Posterior vena cava (tissue), 2 donors: ENCODE data around the gene IBA57. TPM values are rescaled to one million over a fixed set of nuclear protein-coding genes. Genes with fewer than 3 reads are reported as not detected.

Source experiments
- DNase-seq: peaks from one replicate; pipeline ENCODE4 v3.0.0-alpha.2; 2020; ENCODE audit warnings: low spot score
- intact Hi-C, 2 donors: fragments of 100-400 bp; cut with DNase I; formaldehyde crosslinking; loops; one replicate each; pipeline versions ENCODE4 v1.14.1 to v1.14.2; 2022 to 2023
- total RNA-seq, 2 donors: library from RNA; stranded (reverse); fragmentation: NEBNext Ultra II Directional; extraction: Animal tissue kit (Norgen Biotek cat#: 25700); gene quantifications; one replicate each; pipeline ENCODE4 v1.2.1, GENCODE V29; 2021
- donor health status: DM: yes; HTN: yes; CAD: no.
- donor health status: DM: yes; HTN: yes; CAD: no.

Gene IBA57
- total RNA-seq, 2 donors from 2014 or later = 7.4 to 7.8 TPM

DNA sequence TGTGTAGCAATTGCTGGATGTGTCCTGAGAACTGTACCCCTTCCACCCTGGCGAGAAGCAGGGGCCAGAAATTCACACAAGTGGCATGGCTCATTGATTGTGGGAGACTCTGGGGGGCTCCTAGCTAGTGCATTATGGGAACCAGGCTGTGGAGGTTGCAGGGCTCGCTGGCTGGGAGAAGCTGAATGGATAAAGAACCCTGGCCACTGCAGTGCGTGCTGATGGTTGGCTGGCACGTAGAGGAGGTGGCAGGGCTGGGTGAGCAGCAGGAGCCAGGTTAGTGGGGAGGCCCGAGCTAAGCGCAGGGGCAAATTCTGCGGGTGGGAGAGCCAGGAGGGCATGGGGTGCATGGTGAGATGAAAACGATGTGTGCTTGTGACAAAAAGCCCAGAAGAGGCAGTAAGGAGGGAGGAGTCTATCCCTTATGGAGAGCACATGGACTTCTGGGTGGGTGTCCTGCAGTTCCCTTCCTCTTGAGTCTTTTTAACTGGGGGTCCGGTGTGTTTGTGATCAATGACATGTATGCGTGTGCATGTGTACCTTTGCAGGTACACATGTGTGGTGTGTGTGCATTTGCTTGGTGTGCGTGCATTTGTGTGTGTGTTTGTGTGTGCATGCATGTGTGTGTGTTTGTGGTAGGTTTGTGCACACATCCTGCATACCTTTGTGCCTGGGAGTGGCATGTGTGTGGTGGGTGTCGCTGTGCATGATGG, 22.0 kb upstream of the IBA57 start:
- peak; percentile 61 for DNase-seq
- intact Hi-C loops = no loop called here

DNA sequence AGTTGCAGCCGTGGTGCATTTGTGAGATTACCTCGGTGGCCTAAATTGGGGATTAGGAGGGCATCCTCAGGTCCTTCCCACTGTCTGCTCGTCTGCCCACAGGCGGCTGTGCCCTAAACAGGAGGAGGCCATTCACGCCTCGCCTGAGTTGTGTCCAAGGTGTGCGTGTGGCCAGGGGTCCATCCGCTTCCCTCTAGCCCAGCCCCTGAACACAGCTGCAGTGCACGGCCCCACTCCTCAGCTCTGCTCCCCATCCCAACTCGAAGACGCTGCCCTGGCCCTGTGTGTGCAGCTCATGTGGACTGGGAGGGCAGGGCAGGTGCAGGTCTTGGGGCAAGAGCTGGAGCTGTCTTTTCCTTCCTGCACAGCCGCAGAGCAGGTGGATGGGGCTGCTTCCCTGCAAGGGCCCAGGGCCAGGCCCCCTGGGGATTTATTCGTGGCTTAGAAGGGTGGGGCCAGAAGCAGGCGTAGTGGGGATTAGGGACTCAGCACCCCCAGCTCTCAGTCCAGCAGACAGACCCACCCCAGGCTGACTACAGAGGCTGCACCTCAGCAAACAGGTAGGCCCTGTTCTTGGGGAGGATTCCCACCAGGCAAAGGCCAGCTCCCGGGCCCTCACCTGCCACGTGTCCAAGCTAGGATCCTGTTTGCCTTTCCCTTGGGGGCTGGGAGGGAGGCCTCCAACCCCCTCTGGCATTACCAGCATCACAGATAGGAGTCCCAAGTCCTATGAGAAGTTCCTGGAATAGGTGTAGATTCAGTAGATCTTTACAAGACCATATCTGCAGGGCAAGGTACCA, 21.2 kb upstream of the IBA57 start:
- DNase-seq = peak; percentile 68
- intact Hi-C loops = no loop called here

DNA sequence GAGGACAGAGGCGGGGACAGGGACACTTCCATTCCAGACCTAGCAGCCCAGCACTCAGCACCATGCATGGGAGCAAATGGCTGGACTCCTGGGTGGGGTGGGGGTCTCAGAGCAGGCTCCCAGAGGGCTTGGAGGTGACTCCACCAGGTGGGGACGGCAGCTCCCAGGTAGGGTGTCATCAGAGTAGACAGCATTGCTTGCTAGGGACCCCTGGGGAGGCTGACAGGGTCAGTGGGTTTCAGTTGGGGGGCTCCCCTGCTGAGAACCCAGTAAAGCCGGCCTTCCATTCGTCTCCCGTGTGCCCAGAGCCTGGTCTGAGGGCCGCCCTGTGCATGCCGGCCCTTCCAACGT, 20.6 kb upstream of the IBA57 start:
- DNase-seq = no peak
- intact Hi-C loops = no loop called here

DNA sequence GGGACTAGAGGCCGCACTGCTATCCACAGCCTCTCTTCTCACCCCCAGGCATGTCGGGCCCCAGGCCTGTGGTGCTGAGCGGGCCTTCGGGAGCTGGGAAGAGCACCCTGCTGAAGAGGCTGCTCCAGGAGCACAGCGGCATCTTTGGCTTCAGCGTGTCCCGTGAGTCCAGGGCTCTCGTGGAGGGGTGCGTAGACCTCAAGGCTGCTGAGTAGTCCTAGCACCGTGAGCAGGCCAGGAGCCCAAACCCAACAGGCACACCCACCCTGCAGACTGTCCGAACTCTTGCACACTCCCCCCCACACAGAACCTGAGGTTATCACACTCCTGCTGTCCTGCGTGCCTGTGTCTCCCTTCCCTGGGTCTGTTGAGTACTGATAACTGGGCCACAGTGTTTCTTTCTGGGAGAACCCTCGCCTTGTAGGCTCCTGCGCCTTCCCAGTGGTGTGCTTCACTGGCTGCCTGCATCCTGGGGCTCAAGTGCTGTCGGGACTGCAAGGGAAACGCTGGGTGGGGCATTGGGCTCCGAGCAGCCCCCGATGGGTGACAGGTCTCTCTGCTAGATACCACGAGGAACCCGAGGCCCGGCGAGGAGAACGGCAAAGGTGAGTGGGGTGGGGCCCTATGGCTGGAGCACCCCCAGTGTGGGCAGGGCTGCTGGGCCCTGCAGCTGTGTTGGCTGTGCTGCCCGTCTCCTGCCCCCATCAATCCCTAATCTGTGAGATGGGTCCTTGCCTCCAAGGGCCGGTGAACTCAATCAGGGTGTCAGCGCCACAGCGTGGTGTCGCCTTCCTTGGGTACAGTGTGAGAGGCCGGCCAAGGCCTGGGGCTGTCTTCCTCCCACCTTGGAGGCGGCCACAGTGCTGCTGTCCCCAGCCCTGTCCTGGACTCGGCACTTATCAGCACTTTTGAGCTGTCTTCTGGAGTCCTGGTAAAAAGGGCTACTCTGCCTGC, 19.9 kb upstream of the IBA57 start:
- peak; percentile 67 for DNase-seq
- intact Hi-C loops = no loop called here

DNA sequence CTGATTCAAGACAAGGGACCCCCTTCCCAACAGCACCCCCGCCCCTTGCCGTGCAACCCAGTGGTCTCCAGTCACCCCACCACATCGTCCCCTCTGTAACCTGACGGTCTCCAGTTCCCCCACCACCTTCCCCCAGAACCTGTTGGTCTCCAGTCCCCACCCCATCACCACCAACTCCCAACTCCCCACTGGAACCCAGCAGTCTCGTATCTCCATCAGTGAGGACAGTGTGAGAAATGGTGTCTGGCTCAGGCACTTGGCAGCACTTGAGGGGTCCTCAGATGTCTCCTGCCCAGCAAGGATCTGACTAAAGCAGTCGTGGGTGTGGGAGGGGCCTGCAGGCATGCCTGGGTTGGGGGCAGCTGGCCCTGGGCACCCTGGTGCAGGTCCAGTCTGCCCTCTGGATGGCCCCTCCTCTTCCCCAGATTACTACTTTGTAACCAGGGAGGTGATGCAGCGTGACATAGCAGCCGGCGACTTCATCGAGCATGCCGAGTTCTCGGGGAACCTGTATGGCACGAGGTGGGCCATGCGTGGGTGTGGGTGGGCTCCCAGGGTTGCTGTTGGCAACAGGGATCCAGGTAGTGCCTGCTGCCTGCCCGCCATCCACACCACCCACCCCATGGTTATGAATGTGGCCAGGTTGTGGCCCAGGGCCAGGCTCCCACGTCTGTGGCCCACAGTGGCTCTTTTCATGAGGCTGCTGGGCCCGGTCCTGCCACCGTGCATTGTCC, 19.0 kb upstream of the IBA57 start:
- peak; percentile 80 for DNase-seq

DNA sequence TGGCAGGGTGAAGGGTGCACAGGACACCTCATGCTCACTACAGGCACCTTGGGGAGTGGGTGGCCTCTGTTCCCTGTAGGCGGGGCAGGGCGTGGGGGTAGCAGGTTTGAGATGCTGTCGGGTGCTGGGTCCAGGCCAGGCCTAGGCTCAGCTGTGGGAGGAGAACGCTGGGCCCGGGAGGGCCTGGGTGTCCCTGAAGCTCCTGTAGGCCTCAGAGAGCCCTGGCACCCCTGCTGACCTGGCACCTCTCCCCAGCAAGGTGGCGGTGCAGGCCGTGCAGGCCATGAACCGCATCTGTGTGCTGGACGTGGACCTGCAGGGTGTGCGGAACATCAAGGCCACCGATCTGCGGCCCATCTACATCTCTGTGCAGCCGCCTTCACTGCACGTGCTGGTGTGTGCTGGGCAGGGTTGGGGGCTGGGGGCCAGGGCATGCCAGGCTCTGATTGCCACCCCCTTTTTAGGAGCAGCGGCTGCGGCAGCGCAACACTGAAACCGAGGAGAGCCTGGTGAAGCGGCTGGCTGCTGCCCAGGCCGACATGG, 18.4 kb upstream of the IBA57 start:
- intact Hi-C loops = no loop called here
- no peak for DNase-seq

More for the DNA sequence above, 19.0 kb upstream of the IBA57 start:
- intact Hi-C loops = no loop called here

DNA sequence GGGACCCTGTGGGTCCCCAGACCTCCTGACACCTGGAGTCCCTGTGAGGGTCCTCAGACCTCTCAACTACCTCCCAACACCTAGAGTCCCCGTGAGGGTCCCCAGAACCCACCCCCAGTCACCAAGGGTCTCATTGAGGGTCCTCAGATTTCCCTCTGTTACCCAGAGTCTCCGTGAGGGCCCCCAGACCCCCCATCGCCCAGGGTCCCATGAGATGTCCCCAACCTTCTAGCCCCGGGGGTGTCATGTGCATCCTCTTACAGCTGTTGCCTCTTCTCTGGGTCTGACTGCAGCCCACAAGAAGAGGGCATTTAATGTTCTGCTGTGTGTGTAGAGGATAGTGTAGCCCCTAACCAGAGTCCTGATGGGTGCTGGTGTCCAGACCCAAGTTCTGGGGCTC, 17.8 kb upstream of the IBA57 start:
- DNase-seq = no peak

DNA sequence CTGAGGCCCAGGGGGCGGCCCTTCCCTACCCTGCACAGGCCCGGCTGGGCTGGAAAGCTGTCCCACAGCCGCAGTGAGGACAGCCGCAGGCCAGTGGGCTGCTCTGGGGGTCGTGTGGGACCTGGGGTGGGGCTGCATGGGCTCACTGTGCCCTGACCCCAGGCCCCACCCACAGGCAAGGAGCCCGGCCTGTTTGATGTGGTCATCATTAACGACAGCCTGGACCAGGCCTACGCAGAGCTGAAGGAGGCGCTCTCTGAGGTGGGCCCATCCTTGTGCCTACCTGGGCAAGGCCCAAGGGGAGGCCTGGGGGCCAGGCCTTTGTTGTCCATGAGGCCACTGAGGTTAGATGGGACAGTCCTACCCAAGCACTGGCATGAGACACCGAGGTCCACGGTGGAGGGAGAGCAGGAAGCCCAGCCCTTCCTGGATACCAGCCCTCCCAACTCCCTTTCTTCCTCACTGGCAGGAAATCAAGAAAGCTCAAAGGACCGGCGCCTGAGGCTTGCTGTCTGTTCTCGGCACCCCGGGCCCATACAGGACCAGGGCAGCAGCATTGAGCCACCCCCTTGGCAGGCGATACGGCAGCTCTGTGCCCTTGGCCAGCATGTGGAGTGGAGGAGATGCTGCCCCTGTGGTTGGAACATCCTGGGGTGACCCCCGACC, 17.3 kb upstream of the IBA57 start:
- peak; percentile 73 for DNase-seq

More for the DNA sequence above, 17.8 kb upstream of the IBA57 start:
- intact Hi-C loops = no loop called here

DNA sequence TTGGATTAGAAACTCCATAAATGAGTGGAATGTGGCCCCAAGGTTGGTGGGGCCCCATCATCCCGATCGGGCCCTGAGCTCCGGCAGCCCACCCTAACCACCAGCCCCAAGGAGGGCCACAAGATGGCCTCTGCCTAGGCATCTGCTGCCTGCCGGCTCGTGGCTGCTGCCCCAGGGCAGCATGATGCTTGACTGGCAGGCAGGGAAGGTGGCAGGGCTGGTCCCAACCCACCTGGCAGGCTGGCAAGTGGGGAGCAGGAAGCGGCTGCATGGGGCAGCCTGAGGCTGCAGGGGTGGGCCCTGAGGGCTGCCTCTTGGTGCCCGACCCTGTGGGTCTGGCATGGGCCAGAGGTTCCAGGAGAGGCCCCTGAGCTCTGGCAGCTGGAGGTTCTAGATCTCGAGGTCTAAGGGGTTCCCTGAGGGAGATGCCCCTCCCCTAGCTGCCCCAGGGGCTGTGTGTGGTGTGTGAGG, 16.6 kb upstream of the IBA57 start:
- peak; percentile 71 for DNase-seq
- intact Hi-C loops = no loop called here

More for the DNA sequence above, 17.3 kb upstream of the IBA57 start:
- intact Hi-C loops = no loop called here

DNA sequence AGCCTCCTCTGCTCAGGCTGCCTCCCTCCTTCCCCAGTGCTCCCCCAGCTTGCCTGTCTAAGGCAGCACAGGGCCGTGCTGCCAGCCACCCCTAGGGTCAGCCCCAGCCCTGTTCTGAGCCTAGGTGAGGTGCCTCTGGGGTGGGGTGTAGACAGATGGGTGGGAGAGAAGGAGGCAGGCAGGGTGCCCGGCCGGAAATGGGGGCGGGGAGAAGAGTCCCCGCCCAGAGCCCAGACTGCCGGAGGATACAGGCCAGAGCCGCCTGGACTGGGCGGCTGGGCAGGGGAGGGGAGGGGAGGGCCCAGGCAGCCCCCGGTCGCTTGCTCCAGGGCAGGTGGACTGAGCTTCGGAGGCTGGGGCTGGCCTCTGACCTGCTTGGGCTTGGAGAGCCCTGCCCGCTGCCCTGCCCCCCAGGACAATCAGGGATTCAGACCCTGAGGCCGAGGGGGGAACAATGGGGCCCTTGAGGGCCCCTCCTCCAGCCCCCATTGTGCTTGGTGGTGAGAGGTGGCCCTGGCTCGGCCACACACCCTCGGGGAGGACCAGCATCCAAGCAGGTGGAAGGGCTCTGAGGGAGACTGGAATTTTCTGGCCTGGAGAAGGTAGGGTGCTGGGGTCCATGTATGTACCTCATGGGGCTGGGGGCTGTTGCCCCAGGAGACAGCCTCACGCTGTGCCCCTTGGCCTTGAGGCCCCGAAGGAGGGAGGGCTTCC, 16.0 kb upstream of the IBA57 start, which contains the start of gene GJC2:
Gene GJC2, plus strand, starts transcription at position 525 of the 714 bp plus-strand sequence. CDS start 7,829 bp downstream, outside the sequence.
- intact Hi-C loops = no loop called here
- peak; percentile 72 for DNase-seq

DNA sequence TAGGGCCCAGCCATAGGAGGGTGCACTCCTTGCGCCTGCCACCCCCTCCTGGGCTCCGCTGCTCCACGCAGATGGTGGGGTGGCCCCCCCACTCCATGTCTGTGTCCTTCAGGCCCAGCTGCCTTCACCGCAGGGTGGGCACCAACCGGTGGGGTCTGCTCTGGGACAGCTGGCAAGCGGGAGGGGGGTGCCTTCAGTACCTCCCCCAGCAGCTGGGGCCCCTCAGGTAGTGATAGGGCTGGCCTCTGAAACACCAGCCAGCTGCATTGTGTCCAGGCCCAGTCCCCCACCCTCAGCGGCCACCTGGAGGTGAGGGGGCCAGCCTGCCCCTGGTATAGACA, 15.5 kb upstream of the IBA57 start:
- DNase-seq = peak; percentile 66
- intact Hi-C loops = no loop called here

DNA sequence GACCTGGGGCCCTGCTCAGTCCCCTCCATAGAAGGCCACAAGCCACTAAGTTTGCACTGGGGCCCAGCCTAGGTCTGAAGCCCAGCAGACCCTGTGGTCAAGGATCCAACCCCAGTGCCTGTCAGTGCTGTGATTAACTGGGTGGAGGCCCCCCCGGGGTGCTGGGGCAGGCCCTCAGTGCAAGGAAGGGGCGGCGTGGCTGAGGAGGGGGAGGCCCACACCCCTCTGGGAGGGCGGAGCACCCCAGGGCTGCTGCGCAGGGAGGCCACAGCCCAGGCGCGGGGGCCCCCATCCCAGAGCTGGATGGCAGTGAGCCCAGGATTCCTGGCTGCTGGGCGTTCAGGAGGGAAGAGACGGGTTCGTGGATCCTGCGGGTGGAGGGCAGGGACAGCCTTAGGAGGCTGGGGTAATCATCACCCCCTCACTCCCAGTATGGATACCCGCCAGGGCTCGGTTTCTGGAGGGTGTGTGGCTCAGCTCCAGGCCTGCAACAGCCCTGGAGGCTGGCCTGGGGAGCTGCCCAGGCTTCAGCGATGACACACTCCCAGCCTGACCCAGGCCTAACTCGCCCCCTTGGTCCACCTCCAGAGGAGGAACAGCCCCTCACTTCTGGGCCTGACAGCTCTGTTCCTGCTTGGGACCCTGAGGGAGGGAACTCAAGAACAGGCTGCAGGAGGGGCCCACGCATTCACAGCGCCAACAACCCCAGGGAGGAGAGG, 15.0 kb upstream of the IBA57 start:
- intact Hi-C loops = no loop called here
- peak; percentile 90 for DNase-seq

DNA sequence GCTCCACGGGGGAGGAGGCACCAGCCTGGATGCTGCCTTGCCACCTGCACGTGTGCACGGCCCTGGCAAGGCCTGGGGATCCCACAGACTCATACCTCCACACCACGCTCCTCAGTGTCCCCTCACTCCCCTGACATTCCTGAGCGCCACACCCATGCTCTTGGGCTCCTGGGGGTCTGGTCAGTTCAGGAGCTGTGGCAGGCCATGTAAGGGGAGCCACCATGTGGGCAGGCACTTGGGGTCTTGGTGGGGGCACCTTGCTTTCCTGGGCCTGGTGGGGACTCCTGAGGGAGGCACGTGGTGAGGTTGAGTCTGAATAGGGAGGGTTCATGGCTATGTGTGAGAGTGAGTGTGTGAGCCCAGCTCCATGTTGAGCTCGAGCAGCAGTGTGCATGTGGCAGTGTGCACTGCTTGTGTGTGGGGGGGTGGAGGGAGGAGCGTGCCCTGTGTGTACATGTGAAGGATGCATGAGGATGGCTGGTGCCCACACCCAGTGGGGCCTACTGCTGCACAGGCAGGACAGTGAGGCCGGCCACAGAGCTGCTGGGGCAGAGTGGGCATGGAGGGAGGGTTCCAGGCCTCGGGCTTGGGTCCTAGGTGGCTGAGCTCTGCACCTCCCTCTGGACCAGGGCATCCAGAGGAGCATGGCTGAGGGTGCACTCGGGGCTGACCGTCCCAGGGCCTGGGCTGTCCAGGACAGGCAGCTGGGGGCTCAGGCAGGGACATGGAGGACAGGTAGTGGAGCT, 14.3 kb upstream of the IBA57 start:
- DNase-seq = peak; percentile 78
- intact Hi-C loops = no loop called here

DNA sequence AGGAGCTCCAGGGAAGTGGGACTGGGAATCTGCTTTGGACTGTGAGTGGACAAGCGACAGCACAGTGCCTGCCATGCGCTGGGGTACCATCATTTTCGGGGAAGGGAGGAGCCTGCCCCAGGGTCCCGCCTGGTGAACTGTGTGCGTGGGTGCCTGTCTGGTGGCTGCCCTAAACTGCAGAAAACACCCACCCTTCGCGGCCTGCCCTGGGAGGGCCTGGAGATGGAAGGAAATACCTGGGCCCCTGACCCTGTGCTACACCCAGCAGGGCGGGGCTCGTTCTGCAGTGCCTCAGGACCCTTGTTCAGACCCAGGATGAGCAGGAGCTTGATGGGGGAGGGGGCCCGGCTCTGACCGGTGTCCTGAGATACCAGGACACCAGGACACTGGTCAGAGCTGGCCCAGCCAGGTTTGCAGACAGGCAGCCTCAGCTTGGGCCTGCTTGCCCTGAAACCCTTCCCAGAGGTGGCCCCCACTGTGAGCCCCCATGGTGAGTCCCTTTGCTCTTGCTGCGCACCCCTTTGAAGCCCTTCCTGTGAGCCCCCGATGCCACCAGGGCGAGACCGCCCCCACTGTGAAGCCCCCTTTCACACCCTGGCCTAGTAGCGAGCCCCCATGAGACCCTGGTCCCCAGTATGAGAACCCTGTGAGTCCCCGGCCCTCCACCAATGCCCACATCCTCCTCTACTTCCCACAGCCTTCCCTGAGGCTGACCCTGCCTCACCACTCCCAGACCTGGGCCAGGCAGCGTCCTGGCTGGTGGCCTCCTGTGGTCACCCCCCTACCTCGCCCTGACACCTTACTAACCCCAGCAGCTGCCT, 13.3 kb upstream of the IBA57 start:
- intact Hi-C loops = no loop called here
- DNase-seq = peak; percentile 64

DNA sequence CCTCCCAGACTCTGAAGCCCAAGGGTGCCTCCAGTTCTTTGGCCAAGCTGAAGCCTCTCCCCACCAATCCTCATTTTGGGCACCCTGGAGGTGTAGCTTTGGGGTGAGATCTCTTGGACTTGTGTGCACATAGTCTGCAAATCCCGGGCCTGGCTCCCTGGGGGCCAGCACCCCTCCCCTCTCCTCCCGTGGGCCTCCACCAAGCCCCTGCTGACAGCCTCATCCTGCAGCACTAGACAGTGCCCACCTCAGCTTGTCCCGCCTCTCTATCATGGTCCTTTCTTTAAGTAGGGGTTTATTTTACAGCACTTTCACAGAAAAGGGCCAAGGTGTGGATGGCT, 12.7 kb upstream of the IBA57 start:
- peak; percentile 42 for DNase-seq

More for the DNA sequence above, 12.7 kb upstream of the IBA57 start:
- intact Hi-C loops = no loop called here
